NK-92 treated with Interleukin-12 subunit alpha and Interleukin-12 subunit beta, amount 100 ng/mL, for 24 hours (cell line): ENCODE data around the gene MRPS16.

ENCODE experiments used
- DNase-seq: peaks from one replicate; lab custom pipeline; 2025; lab: John Stamatoyannopoulos, UW

MRPS16 gene

DNA sequence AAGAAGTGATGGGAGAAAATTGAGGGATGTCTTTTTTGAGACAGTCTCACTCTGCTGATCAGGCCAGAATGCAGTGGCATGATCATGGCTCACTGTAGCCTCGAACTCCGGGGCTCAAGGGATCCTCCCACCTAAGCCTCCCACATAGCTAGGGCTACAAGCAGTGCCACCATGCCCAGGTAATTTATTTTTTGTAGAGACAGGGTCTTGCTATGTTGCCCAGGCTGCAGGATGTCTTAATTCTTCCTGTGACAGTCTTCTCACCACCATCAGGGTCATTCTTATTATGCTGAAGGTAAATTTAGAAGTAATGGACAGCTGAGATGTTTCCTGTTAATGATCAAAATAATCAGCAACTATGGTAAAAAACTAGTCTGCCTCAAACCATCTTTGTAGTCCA, 12.5 kb downstream of the MRPS16 start:
- no peak for DNase-seq

DNA sequence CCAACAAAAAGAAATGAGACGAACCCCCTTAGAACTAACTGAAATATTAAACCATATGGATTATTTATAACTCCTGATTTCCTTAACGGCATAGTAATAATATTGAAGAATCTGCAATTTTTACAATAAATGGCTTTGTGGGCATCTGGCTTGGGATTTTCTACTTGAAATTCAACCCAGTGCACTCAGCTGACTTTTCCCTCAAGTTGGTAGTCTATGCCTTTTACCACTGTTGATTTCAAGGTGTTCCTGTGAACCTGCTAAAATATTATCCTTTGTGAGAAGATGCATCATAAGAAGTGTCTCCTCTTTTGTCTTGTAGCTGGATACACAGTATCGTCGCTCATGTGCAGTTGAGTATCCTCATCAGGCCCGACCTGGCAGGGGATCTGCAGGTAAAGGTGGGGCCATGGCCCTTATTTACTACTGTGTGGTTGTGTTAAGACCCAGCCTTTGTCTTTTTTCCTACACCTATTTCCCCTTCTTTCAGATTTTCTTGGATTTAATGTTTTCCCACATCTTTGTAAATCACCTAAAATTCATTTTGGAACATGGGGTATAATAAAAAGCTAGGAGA, 13.4 kb downstream of the MRPS16 start:
- DNase-seq, result no peak

DNA sequence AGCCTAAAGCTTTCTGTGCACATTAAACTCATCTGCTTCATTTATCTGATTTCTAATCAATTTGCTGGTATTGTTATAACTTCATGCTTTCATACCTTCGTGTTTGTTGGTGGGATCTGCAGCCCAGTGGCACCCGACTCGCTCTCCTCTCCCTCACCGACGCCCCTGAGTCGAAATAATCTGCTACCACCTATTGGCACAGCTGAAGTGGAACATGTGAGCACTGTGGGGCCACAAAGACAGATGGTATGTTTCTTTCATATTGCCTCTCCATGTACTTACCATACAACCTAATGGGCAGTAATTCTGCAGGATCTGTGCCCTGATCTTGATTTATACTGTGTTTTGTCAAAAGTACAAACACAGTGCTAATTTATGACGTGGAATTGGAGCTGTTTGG, 17.7 kb downstream of the MRPS16 start:
- no peak for DNase-seq

DNA sequence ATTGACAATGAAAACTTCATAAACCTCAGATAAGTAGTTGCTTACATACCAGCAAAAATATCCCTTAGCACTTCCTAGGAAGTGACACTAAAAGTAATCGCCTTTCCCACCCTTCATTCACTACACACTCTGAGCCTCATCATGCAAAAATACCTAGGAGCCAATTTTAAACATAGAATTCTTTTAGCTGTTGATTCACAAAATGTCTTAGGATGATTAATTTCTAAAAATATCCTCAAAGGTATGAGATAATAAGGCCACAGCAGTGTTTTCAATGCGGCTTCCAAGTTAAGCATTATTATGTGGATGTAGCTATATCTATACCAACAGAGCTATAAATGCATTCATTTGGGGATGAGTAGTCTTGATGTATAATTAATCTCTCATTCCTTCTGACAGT, 18.6 kb downstream of the MRPS16 start:
- no peak for DNase-seq

DNA sequence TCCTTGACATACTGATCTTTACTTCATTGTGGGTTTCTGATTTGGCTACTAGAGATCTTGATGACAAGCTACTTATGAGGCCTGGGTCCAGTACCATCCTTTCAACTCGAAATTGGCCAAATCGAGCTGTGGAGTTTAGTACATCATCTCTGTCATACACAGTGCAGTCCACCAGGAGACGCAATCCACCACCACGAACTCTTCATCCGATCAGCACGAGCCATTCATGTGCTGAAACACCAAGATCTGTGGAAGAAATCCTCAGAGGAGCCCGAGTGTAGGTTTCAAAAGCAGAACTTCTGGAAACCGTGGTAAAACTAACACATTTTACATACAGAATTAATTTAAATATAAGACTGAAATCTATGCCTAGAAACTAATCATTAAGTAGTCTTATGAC, 19.6 kb downstream of the MRPS16 start:
- no peak for DNase-seq

DNA sequence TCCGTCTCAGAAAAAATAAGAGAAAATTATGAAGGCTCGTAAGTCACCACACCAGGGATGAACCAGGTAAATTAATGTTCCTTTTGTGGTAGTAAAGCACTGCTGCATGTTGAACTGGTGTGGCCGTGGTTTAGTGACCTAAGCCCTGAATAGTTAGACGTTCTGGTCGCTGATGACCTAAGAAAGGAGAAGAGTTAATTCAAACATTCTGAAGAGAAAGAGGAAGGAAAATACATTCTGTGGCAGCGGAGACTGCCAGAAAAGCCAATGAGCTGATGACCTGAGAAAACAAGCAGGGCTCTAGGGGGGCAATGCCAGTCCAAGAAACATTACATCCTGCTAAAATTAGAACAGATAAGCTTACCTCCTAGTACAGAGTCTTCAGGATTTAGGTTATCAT, 22.9 kb downstream of the MRPS16 start:
- no peak for DNase-seq

DNA sequence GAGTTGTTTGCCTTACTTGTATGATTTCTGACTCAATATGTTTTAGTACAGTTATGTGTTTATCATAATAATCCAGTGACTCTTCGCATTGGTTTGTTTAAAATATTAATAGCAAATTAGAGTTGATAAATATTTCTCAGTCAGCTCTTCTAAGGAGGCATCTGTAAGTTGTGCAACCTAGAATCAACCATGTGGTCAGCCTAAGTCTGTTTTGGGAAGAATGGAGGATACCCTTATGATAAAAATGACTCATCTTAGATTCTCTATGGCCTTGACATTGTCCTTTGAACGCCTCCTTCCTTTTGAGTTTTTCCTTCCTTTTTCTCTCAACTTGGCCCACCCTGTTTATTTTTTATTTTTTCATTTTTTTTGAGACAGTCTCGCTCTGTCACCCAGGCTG, 24.2 kb downstream of the MRPS16 start:
- no peak for DNase-seq

DNA sequence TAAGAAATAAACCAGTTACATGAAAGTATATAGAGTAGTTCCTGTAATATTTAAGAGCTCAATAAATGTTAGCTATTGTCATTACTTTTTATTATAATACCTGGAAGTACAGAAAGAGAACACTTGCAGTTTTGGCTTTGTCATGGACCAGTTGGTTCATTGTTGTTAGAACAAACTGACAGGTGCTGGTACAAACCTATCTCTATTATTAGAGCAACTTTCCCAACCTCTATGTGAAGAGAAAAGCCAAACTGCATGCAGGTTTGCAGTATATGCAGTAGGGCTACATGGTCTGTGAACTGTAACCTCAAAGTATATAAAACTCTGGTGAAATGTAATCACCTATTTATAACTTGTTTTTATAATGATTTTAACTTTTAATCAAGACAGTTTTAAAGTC, 25.8 kb downstream of the MRPS16 start:
- no peak for DNase-seq

DNA sequence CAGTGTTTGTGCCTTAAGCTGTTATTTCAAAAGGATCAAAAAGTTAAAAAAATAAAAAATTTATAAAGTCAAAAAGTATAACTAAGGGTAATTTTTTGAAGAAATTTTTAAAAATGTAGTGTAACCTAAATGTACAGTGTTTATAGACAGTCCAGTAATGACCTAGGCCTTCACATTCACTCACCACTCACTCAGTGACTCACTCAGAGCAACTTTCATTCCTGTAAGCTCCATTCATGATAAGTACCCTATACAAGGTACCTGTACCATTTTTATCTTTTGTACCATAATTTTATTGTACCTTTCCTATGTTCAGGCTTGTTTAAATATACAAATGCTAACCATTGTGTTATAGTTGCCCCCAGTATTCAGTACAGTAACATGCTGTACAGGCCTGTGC, 26.9 kb downstream of the MRPS16 start:
- no peak for DNase-seq

DNA sequence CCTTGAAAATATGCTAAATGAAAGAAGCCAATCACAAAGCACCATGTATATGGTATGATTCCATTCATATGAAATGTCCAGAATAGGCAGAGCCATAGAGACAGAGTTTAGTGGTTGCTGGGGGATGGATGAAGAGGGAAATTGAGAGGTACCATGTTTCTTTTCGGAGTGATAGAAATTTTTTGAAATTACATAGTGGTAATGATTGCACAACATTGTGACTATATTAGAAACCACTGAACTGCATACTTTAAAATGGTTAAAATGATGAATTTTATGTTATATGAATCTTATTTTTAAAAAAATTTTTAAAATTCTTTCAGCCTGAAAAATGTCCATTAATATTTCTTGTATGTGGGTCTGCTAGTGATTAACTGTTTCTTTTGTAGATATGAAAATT, 31.5 kb downstream of the MRPS16 start:
- no peak for DNase-seq

DNA sequence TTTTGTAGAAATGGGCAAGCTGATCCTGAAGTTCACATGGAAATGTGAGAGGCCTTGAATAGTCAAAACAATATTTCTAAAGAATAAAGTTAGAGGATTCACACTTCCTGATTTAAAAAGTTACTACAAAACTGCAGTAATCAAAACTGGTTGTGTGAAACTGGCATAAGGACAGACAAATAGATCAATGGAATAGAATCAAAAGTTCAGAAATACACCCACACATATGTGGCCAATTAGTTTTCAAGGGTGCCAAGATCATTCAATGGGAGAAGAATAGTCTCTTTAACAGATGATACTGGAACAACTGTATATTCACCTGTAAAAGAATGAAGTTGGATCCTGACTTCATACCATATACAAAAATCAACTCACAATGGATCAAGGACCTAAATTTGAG, 33.1 kb downstream of the MRPS16 start:
- no peak for DNase-seq

DNA sequence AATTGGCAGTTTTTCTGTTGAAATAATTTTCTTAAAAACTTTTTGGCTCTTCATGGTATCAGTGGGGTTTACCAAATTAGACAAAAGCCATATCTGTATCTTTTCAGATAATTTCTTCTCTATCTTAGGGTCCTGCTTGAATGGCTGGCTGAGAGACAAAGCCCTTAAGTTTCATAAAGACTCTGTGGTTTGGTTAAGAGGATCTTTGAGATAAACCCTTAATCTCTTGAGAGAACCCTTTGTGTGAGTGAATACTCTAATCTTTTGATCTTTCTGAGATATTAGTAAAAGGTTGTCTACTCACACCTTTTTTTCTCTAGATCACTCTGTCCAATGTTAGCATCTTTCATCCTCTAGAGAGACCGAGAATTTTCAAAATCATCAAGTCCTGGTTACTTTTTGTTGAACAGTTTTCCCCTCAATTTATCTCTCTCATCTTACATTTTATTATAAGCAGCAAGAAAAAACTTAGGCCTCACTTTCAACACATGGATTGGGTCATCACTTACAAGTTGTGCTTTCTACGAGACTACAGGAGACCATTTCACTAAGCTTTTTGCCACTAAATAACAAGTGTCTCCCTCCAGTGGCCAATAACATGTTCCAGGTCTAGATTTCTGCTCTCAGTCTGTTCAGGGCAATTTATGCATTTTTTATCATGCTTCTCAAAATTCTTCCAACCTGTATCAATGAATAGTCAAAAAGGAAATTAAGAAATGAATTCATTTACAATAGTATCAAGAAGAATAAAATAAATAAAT, 33.8 kb downstream of the MRPS16 start:
- no peak for DNase-seq

DNA sequence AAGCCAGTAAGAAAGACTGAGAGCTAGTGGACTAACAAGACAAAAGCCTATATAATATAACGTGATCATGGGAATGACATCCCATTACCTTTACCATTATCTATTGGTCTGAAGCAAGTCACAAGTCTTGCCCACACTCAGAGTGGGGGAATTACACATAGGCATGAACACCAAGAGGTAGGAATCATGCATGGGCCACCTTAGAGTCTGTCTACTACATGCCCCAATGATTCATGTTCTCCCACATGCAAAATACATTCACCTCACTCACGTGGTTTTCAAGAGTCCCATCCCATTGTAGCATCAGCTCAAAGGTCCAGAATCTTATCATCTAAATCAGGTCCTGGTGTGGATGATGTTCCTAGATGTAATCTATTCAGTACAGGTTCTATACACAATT, 34.8 kb downstream of the MRPS16 start:
- DNase-seq, result no peak

DNA sequence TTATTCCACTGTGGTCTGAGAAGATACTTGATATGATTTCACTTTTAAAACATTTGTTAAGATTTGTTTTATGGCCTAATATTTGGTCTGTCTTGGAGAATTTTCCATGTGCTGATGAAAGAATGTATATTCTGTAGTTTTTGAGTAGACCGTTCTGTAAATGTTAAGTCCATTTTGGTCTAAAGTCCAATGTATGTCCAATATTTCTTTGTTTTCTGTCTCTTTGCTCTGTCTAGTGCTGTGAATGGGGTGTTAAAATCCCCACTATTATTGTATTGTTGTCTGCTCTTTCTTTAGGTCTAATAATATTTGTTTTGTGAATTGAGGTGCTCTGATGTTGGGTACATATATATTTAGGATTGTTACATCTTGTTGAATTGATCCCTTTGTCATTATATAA, 36.7 kb downstream of the MRPS16 start:
- DNase-seq, result no peak

DNA sequence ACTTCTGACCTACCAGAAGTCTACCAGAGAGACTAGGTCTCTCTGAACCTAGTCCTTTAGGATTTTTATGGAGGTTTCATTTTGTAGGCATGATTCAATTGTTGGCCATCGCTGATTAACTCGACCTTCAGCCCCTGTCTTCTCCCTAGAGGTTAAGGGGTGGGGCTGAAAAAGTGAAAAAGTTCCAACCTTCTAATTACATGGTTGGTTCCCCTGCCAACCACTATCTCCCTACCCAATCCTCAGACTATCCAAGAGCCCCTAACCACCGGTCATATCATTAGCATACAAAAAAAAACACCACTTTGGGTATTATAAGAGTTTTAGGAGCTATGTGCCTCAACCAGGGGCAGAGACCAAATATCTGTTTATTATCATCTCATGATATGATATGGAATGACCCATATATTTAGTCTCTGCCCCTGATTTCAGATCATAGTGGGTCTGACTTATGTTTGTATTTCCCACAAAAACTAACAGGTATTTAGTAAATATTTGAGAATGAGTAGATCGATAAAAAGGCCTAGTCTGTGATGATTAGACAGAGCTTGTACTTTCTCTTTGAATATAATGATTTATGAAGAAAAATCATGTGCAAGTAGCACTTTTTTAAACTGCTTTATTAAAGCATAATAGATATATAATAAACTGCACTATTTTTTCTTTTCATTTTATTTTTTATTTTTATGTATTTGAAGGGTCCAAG, 41.2 kb downstream of the MRPS16 start:
- no peak for DNase-seq

DNA sequence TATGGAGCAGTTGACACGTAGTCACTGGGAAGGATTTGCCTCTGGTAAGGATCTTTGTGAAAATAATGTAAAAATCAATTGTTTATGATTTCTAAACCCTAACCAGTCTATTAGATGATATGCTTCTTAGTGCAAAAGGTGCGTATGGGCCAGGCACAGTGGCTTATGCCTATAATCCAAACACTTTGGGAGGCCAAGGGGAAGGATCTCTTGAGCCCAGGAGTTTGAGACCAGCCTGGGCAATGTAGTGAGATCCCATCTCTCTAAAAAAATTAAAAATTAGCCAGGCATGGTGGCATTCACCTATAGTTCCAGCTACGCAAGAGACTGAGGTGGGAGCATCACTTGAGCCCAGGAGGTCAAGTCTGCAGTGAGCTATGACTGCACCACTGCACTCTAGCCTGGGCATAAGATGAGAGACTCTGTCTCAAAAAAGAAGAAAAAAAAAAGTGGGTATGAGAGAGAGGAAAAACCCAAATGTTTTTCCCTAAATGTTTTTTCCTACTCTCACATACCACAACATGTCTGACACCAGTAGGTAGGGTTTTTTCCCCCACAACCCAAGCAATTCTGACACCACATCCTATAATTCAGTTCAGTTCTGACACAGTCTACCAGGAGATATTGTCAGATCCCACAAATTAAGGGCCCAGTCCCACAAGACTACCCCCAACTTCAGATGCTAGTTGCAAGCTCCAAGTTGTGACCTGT, 41.9 kb downstream of the MRPS16 start:
- DNase-seq, result no peak

DNA sequence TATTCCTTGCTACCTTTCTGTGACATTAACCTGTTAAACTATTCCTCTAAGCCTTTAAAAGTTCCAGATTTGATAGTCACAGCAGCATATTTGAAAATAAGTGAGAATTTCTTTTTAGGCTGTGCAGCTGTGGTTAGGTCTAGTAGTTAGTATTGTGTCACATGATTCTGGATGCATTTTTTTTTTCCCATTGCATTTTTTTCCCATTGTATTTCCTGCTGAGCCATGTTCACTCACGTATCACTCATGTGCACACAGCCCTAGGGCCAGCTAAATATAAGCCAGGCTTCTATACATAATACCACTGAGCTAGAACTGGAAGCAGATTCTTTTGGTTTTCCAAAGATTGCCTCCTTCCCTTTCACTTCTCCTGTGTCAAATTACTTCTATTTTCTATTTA, 42.7 kb downstream of the MRPS16 start:
- no peak for DNase-seq

DNA sequence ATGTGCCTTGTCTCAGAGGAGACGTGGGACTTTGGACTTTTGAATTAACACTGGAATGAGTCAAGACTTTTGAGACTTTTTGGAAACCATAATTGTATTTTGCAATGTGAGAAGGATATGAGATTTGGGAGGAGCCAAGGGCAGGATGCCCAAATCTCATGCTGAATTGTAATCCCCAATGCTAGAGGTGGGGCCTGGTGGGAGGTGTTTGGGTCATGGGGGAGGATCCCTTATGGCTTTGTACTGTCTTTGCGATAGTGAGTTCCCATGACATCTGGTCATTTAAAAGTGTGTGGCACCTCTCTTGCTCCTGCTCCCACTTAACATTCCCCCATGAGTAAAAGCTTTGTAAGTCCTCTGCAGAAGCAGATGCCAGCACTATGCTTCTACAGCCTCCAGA, 44.6 kb downstream of the MRPS16 start:
- no peak for DNase-seq

DNA sequence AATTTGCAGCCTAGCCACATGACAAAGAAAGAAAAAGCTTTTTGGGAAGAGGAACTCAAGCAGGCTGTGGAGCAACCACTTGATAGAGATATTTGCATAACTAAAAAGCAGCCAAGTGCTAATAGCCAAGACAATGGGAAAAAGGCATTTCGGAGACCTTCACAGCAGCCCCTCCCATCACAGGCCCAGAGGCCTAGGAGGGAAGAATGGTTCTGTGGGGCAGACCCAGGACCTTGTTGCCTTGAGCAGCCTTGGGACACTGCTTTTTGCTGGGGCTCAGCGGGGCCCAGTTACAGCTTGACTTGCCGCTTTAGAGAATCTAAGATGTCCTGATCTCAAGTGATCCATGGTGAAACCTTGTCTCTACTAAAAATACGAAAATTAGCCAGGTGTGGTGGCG, 46.1 kb downstream of the MRPS16 start:
- no peak for DNase-seq

DNA sequence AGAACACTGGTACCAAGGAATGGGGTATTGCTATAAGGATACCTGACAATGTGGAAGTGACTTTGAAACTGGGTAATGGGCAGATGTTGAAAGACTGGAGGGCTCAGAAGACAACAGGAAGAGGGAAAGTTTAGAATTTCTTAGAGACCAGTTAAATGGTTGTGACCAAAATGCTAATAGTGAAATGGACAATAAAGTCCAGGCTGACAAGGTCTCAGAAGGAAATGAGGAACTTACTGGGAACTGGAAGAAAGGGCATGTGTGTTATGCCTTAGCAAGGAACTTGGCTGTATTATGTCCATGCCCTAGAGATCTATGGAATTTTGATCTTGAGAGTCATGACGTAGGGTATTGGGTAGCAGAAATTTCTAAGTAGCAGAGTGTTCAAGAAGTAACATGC, 46.6 kb downstream of the MRPS16 start:
- DNase-seq, result no peak

DNA sequence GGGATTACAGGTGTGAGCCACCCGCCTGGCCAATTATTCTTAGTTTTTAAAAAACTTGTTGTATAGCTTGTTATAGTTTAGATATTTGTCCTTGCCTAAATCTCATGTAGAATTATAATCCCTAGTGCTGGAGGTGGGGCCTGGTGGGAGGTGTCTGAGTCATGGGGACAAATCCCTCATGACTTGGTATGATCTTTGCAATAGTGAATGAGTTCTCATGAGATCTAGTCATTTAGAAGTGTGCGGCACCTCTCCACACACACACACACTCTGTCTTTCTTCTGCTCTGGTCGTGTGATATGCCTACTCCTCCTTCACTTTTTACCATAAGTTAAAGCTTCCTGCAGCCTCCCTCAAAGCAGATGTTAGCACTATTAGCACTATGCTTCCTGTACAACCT, 47.4 kb downstream of the MRPS16 start:
- DNase-seq, result no peak
